ENCODE results near the gene PDE9A.

Gene PDE9A

GRCh38 chr21:42757826-42758655, 104.6 kb downstream of the PDE9A start:
- no peak for DNase-seq (ENCODE audit: low spot score)

- no peak for DNase-seq (ENCODE audit: low spot score)
Observed at GRCh38 chr21:42758721-42759593, 105.5 kb downstream of the PDE9A start.

- DNase-seq (ENCODE audit: low spot score): no peak
Observed at GRCh38 chr21:42759594-42759927, 106.1 kb downstream of the PDE9A start.

GRCh38 chr21:42760361-42760950, 107.0 kb downstream of the PDE9A start:
- DNase-seq (ENCODE audit: low spot score): no peak

- no peak for DNase-seq (ENCODE audit: low spot score)
Observed at GRCh38 chr21:42760951-42761751, 107.7 kb downstream of the PDE9A start.

GRCh38 chr21:42761776-42762335, 108.4 kb downstream of the PDE9A start:
- DNase-seq (ENCODE audit: low spot score): no peak

GRCh38 chr21:42763581-42764442, 110.4 kb downstream of the PDE9A start:
- DNase-seq (ENCODE audit: low spot score): no peak

GRCh38 chr21:42764443-42764760, 111.0 kb downstream of the PDE9A start:
- no peak for DNase-seq (ENCODE audit: low spot score)

- no peak for DNase-seq (ENCODE audit: low spot score)
Observed at GRCh38 chr21:42764883-42765282, 111.5 kb downstream of the PDE9A start.

GRCh38 chr21:42765656-42766055, 112.2 kb downstream of the PDE9A start:
- DNase-seq (ENCODE audit: low spot score): no peak

- no peak for DNase-seq (ENCODE audit: low spot score)
Observed at GRCh38 chr21:42766739-42767560, 113.5 kb downstream of the PDE9A start.

GRCh38 chr21:42767561-42767835, 114.1 kb downstream of the PDE9A start:
- DNase-seq (ENCODE audit: low spot score): no peak

GRCh38 chr21:42768324-42769121, 115.1 kb downstream of the PDE9A start:
- DNase-seq (ENCODE audit: low spot score): no peak

GRCh38 chr21:42769183-42769819, 115.9 kb downstream of the PDE9A start:
- DNase-seq (ENCODE audit: low spot score): no peak

GRCh38 chr21:42769820-42770716, 116.6 kb downstream of the PDE9A start:
- DNase-seq (ENCODE audit: low spot score): no peak

- no peak for DNase-seq (ENCODE audit: low spot score)
Observed at GRCh38 chr21:42770717-42771502, 117.5 kb downstream of the PDE9A start.

- DNase-seq (ENCODE audit: low spot score): no peak
Observed at GRCh38 chr21:42771503-42771805, 118.0 kb downstream of the PDE9A start.
